Subcutaneous abdominal adipose tissue (tissue), 5 donors: ENCODE data around the gene ASCL3.

Experiments
- H3K27ac ChIP-seq: one replicate; pipeline ENCODE4 v1.7.0; 2013; ENCODE audit warnings: low read depth, mild to moderate bottlenecking, inconsistent platforms, low read length, moderate library complexity
- H3K27me3 ChIP-seq, 5 donors: one replicate each; pipeline ENCODE4 v1.7.0; 2013; ENCODE audit warnings: low read length in 5 of 5, inconsistent platforms in 1 of 5; ENCODE audit not compliant: control insufficient read depth in 5 of 5, insufficient read depth in 4 of 5
- H3K36me3 ChIP-seq, 5 donors: one replicate each; pipeline ENCODE4 v1.7.0; 2013; ENCODE audit warnings: low read length in 5 of 5; ENCODE audit not compliant: control insufficient read depth in 5 of 5, insufficient read depth in 5 of 5
- H3K4me1 ChIP-seq, 5 donors: one replicate each; pipeline ENCODE4 v1.7.0; 2013; ENCODE audit warnings: low read length in 5 of 5, mild to moderate bottlenecking in 3 of 5, moderate library complexity in 1 of 5; ENCODE audit not compliant: control insufficient read depth in 5 of 5, insufficient read depth in 5 of 5
- H3K4me3 ChIP-seq, 5 donors: one replicate each; pipeline ENCODE4 v1.7.0; 2013; ENCODE audit warnings: low read length in 5 of 5, low read depth in 1 of 5
- H3K9ac ChIP-seq, 5 donors: one replicate each; pipeline ENCODE4 v1.7.0; 2013; ENCODE audit warnings: low read length in 5 of 5, mild to moderate bottlenecking in 4 of 5, moderate library complexity in 3 of 5
- H3K9me3 ChIP-seq, 5 donors: one replicate each; pipeline ENCODE4 v1.7.0; 2013; ENCODE audit warnings: low read length in 5 of 5; ENCODE audit not compliant: control insufficient read depth in 5 of 5
- donor health status: healthy.
- donor health status: healthy.
- donor health status: healthy.
- donor health status: healthy.
- donor health status: healthy.

Gene ASCL3

GRCh38 chr11:8971924-8972316, 29.1 kb upstream of the ASCL3 start:
- Histone ChIP-seq H3K9me3 (no peaks in the 10 kb centered on the region), H3K27ac (no peak overlapping the region), H3K27me3 (no peaks in the 10 kb centered on the region), H3K36me3 (peaks cover 0 to 5% (median 0%) of the 10 kb centered on the region in 5 donors), H3K4me1 (no peaks in the 10 kb centered on the region), H3K4me3 (no peak overlapping the region), H3K9ac (no peak overlapping the region)

GRCh38 chr11:8971196-8971923, 28.5 kb upstream of the ASCL3 start:
- no peaks in the 10 kb centered on the region for H3K9me3 ChIP-seq
- no peaks in the 10 kb centered on the region for H3K4me1 ChIP-seq
- no peak overlapping the region for H3K9ac ChIP-seq
- no peak overlapping the region for H3K27ac ChIP-seq
- peaks cover 0 to 5% (median 0%) of the 10 kb centered on the region in 5 donors for H3K36me3 ChIP-seq
- no peak overlapping the region for H3K4me3 ChIP-seq
- H3K27me3 ChIP-seq = no peaks in the 10 kb centered on the region

GRCh38 chr11:8967184-8967583, 24.4 kb upstream of the ASCL3 start:
- H3K36me3 ChIP-seq = peaks cover 0 to 5% (median 0%) of the 10 kb centered on the region in 5 donors
- no peak overlapping the region for H3K9ac ChIP-seq
- H3K4me3 ChIP-seq = no peak overlapping the region
- H3K27me3 ChIP-seq = no peaks in the 10 kb centered on the region
- no peaks in the 10 kb centered on the region for H3K9me3 ChIP-seq
- peaks cover 4 to 27% (median 20%) of the 10 kb centered on the region in 5 donors for H3K4me1 ChIP-seq
- no peak overlapping the region for H3K27ac ChIP-seq

GRCh38 chr11:8964324-8965320, 21.8 kb upstream of the ASCL3 start, which contains the start of gene TMEM9B:
Gene TMEM9B, minus strand, starts transcription at chr11:8964442. Its CDS starts 129 bp downstream, at chr11:8964313.
- H3K36me3 ChIP-seq = peaks cover 0 to 5% (median 3%) of the 10 kb centered on the region in 5 donors
- peak within 1 kb of the TSS; percentile 43 to 96 (median 94) for H3K9ac ChIP-seq
- H3K4me3 ChIP-seq = peak within 1 kb of the TSS; percentile 67 to 96 (median 94)
- H3K4me1 ChIP-seq = peaks cover 4 to 30% (median 22%) of the 10 kb centered on the region in 5 donors
- H3K9me3 ChIP-seq = no peaks in the 10 kb centered on the region
- H3K27me3 ChIP-seq = no peaks in the 10 kb centered on the region
- H3K27ac ChIP-seq = peak within 1 kb of the TSS; percentile 98

- H3K27me3 ChIP-seq = no peaks in the 10 kb centered on the region
- H3K27ac ChIP-seq = peak overlapping the region; percentile 98
- peak overlapping the region; percentile 43 to 96 (median 94) for H3K9ac ChIP-seq
- H3K9me3 ChIP-seq = no peaks in the 10 kb centered on the region
- peaks cover 0 to 5% (median 3%) of the 10 kb centered on the region in 5 donors for H3K36me3 ChIP-seq
- peaks cover 4 to 35% (median 28%) of the 10 kb centered on the region in 5 donors for H3K4me1 ChIP-seq
- H3K4me3 ChIP-seq = peak overlapping the region; percentile 61 to 96 (median 94)
Observed at GRCh38 chr11:8963569-8964323, 20.9 kb upstream of the ASCL3 start.

- H3K9me3 ChIP-seq = no peaks in the 10 kb centered on the region
- no peak overlapping the region for H3K27ac ChIP-seq
- H3K27me3 ChIP-seq = no peaks in the 10 kb centered on the region
- H3K4me3 ChIP-seq = peak overlapping the region in 2 of 5 donors; percentile 94 to 96
- H3K4me1 ChIP-seq = peaks cover 4 to 35% (median 28%) of the 10 kb centered on the region in 5 donors
- H3K36me3 ChIP-seq = peaks cover 0 to 5% (median 3%) of the 10 kb centered on the region in 5 donors
- H3K9ac ChIP-seq = peak overlapping the region in 3 of 5 donors; percentile 94 to 96 (median 94)
Observed at GRCh38 chr11:8962841-8963240, 20.0 kb upstream of the ASCL3 start.

GRCh38 chr11:8961401-8961800, 18.6 kb upstream of the ASCL3 start:
- Histone ChIP-seq H3K9ac (peak overlapping the region in 2 of 5 donors; percentile 34 to 45), H3K4me1 (peaks cover 4 to 35% (median 28%) of the 10 kb centered on the region in 5 donors), H3K27me3 (no peaks in the 10 kb centered on the region), H3K27ac (no peak overlapping the region), H3K9me3 (no peaks in the 10 kb centered on the region), H3K4me3 (no peak overlapping the region), H3K36me3 (peaks cover 0 to 8% (median 4%) of the 10 kb centered on the region in 5 donors)

- Histone ChIP-seq H3K27ac (no peak overlapping the region), H3K4me3 (no peak overlapping the region), H3K9me3 (no peaks in the 10 kb centered on the region), H3K36me3 (peaks cover 2 to 22% (median 14%) of the 10 kb centered on the region in 5 donors), H3K9ac (peak overlapping the region in 3 of 5 donors; percentile 26 to 48 (median 35)), H3K27me3 (no peaks in the 10 kb centered on the region), H3K4me1 (peaks cover 4 to 28% (median 23%) of the 10 kb centered on the region in 5 donors)
Observed at GRCh38 chr11:8959546-8960166, 16.8 kb upstream of the ASCL3 start.

- H3K27ac ChIP-seq = no peak overlapping the region
- peaks cover 18 to 45% (median 35%) of the 10 kb centered on the region in 5 donors for H3K36me3 ChIP-seq
- no peaks in the 10 kb centered on the region for H3K9me3 ChIP-seq
- H3K4me3 ChIP-seq = no peak overlapping the region
- H3K4me1 ChIP-seq = peaks cover 0 to 8% (median 8%) of the 10 kb centered on the region in 5 donors
- no peaks in the 10 kb centered on the region for H3K27me3 ChIP-seq
- H3K9ac ChIP-seq = no peak overlapping the region
Observed at GRCh38 chr11:8956860-8957259, 14.0 kb upstream of the ASCL3 start.
